Panc1 (cell line): ENCODE results near the gene APOM. TPM values are rescaled to one million over a fixed set of nuclear protein-coding genes. Genes with fewer than 3 reads are reported as not detected.

Experiments
- ATAC-seq: fragments of 200-7000 bp; cut with Tn5 transposase; 2 replicates; pipeline ENCODE4 v1.9.1; 2020; ENCODE audit warnings: mild to moderate bottlenecking, moderate library complexity
- BruUV-seq: library from RNA; stranded (reverse); fragments of 400-500 nt; replicated peaks from 2 replicates; lab custom pipeline; 2021; lab: Mats Ljungman, UMichigan
- CTCF ChIA-PET: fragments of 300-600 bp; sonication (Branson Sonifier 250); formaldehyde crosslinking; loops from one replicate; lab custom pipeline; 2022; ENCODE audit warnings: antibody characterized with exemption; lab: Charles Lee
- POLR2A ChIA-PET: fragments of 300-600 bp; sonication (Branson Sonifier 250); formaldehyde crosslinking; loops from one replicate; lab custom pipeline; 2022; ENCODE audit warnings: antibody characterized with exemption; lab: Charles Lee
- DNase-seq: peaks from one replicate; pipeline ENCODE4 v3.0.0-alpha.2; 2010; ENCODE audit warnings: low read depth, low spot score
- H3K27ac ChIP-seq: 2 replicates; pipeline ENCODE4 v1.5.1; 2011; ENCODE audit warnings: mild to moderate bottlenecking, low read length, inconsistent platforms
- H3K27me3 ChIP-seq: fragments of 200-500 bp; sonication (Bioruptor generic); 2 replicates; pipeline ENCODE4 v1.6.0; 2014; ENCODE audit warnings: low read length, inconsistent platforms; ENCODE audit not compliant: control insufficient read depth, insufficient read depth
- H3K36me3 ChIP-seq: fragments of 200-500 bp; sonication (Bioruptor generic); 2 replicates; pipeline ENCODE4 v1.5.1; 2014; ENCODE audit warnings: inconsistent platforms, mild to moderate bottlenecking, low read length, moderate library complexity; ENCODE audit not compliant: control insufficient read depth, insufficient read depth
- H3K4me1 ChIP-seq: 2 replicates; pipeline ENCODE4 v1.5.1; 2011; ENCODE audit warnings: inconsistent platforms, mild to moderate bottlenecking, low read length, moderate library complexity; ENCODE audit not compliant: control insufficient read depth, insufficient read depth
- H3K4me3 ChIP-seq, 2 experiments: 2 replicates each; pipeline ENCODE4 v1.5.1; 2011 to 2012; ENCODE audit warnings: low read depth in 2 of 2, low read length in 2 of 2, mild to moderate bottlenecking in 2 of 2, inconsistent platforms in 1 of 2, moderate library complexity in 1 of 2
- H3K9me3 ChIP-seq: fragments of 200-500 bp; sonication (Bioruptor generic); 2 replicates; pipeline ENCODE4 v1.5.1; 2014; ENCODE audit warnings: low read depth, mild to moderate bottlenecking, inconsistent platforms, low read length, moderate library complexity; ENCODE audit not compliant: control insufficient read depth, insufficient read depth
- POLR2AphosphoS5 ChIP-seq: IDR thresholded peaks from 2 replicates; pipeline ENCODE4 v1.6.1; 2012; ENCODE audit warnings: mild to moderate bottlenecking, low read depth, low read length, moderate library complexity
- SIN3A ChIP-seq: IDR thresholded peaks from 2 replicates; pipeline ENCODE4 v1.6.1; 2012; ENCODE audit warnings: low read depth, mild to moderate bottlenecking, low read length, moderate library complexity, borderline replicate concordance; ENCODE audit not compliant: insufficient read depth
- TCF7L2 ChIP-seq: IDR thresholded peaks from 2 replicates; pipeline ENCODE4 v1.6.1; 2011; ENCODE audit warnings: mild to moderate bottlenecking, low read depth, low read length, inconsistent platforms
- in situ Hi-C: cut with HindIII; loops from 2 replicates; pipeline ENCODE4 v1.10.0; 2016; ENCODE audit warnings: low sequenced_read_pairs, low pct_unique_long_range_greater_than_20kb
- intact Hi-C: fragments of 100-400 bp; cut with micrococcal nuclease; formaldehyde crosslinking; loops from one replicate; pipeline ENCODE4 v1.10.0; 2022; ENCODE audit not compliant: unreplicated experiment
- total RNA-seq: library from RNA; stranded (reverse); gene quantifications from one replicate; pipeline ENCODE4 v1.2.1, GENCODE V29; 2021; ENCODE audit not compliant: unreplicated experiment
- TF ChIP-seq, protein P1 (sequence below), 2 experiments: IDR thresholded peaks; 2 replicates each; pipeline ENCODE4 v1.6.1; 2011 to 2012; ENCODE audit warnings: low read depth in 2 of 2, control low read depth in 1 of 2, low read length in 1 of 2, mild to moderate bottlenecking in 1 of 2, moderate library complexity in 1 of 2; ENCODE audit not compliant: insufficient read depth in 1 of 2
- TF ChIP-seq, protein P2 (sequence below): fragments of 450-650 bp; IDR thresholded peaks from 2 replicates; pipeline ENCODE4 v1.5.1; 2017; ENCODE audit warnings: mild to moderate bottlenecking

Gene APOM
- total RNA-seq, 1 experiment from 2014 or later, result 1.8 TPM

DNA sequence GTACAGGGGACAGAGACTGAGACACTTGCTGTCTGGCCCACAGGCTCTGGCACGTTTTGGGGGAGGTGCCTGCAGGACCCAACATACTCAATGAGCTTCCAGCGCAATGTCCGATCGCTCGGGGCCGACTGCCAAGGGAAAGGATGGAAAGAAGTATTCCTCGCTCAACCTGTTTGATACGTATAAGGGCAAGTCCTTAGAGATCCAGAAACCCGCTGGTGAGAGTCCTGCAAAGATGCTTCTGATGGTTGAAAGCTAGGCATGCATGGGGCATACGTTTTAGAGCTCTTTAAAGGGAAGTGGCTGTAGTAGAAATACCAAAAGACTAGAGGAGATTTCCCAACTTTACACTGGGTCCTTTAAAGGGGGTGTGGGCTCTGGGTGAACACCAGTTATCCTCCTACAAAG is 33.0 kb upstream of the APOM start:
- POLR2A ChIA-PET, result no interaction called here
- Histone ChIP-seq H3K9me3 (no peaks in the 10 kb centered on the region), H3K27ac (peak overlapping the region; percentile 100), H3K36me3 (peaks cover 40% of the 10 kb centered on the region), H3K4me1 (peaks cover 12% of the 10 kb centered on the region), H3K4me3 (peak overlapping the region; percentile 83 to 84), H3K27me3 (no peaks in the 10 kb centered on the region)
- ATAC-seq (no peak), DNase-seq (no peak)
- intact Hi-C loops (no loop called here), in situ Hi-C loops (no loop called here)
- TF ChIP-seq POLR2AphosphoS5, result peak; percentile 14; the same call in 1 of the 2 replicates
- TF ChIP-seq SIN3A, result no peak
- TF ChIP-seq TCF7L2, result no peak
- BruUV-seq, result no TSS peak
- CTCF ChIA-PET, result no interaction called here

DNA sequence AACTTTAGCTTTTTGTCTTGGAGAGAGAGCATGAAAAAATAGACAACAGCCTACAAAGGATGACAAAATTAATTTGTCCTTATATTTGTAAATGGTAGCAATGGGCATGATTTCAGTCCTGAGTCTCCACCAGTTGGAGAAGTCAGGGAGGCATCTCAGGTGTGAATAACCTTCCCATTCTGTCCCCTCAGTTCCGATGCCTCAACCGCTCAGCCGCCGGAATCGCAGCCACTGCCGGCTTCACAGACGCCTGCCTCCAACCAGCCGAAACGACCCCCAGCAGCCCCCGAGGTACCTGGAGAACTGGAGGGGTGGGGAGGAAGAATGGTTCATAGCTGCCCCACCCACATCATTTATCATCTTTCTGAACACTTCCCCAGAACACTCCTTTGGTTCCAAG is 31.6 kb upstream of the APOM start:
- intact Hi-C loops, result no loop called here
- TF ChIP-seq POLR2AphosphoS5, result no peak
- TF ChIP-seq, protein P1, sequence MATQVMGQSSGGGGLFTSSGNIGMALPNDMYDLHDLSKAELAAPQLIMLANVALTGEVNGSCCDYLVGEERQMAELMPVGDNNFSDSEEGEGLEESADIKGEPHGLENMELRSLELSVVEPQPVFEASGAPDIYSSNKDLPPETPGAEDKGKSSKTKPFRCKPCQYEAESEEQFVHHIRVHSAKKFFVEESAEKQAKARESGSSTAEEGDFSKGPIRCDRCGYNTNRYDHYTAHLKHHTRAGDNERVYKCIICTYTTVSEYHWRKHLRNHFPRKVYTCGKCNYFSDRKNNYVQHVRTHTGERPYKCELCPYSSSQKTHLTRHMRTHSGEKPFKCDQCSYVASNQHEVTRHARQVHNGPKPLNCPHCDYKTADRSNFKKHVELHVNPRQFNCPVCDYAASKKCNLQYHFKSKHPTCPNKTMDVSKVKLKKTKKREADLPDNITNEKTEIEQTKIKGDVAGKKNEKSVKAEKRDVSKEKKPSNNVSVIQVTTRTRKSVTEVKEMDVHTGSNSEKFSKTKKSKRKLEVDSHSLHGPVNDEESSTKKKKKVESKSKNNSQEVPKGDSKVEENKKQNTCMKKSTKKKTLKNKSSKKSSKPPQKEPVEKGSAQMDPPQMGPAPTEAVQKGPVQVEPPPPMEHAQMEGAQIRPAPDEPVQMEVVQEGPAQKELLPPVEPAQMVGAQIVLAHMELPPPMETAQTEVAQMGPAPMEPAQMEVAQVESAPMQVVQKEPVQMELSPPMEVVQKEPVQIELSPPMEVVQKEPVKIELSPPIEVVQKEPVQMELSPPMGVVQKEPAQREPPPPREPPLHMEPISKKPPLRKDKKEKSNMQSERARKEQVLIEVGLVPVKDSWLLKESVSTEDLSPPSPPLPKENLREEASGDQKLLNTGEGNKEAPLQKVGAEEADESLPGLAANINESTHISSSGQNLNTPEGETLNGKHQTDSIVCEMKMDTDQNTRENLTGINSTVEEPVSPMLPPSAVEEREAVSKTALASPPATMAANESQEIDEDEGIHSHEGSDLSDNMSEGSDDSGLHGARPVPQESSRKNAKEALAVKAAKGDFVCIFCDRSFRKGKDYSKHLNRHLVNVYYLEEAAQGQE (IDR thresholded peaks at IDR 0.05; ENCODE audit: insufficient read depth in 1 of 2, low read depth in 2 of 2, low read length in 1 of 2), result no peak
- TF ChIP-seq, protein P2, sequence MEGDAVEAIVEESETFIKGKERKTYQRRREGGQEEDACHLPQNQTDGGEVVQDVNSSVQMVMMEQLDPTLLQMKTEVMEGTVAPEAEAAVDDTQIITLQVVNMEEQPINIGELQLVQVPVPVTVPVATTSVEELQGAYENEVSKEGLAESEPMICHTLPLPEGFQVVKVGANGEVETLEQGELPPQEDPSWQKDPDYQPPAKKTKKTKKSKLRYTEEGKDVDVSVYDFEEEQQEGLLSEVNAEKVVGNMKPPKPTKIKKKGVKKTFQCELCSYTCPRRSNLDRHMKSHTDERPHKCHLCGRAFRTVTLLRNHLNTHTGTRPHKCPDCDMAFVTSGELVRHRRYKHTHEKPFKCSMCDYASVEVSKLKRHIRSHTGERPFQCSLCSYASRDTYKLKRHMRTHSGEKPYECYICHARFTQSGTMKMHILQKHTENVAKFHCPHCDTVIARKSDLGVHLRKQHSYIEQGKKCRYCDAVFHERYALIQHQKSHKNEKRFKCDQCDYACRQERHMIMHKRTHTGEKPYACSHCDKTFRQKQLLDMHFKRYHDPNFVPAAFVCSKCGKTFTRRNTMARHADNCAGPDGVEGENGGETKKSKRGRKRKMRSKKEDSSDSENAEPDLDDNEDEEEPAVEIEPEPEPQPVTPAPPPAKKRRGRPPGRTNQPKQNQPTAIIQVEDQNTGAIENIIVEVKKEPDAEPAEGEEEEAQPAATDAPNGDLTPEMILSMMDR, result no peak
- no peak for TF ChIP-seq TCF7L2
- TF ChIP-seq SIN3A, result no peak
- in situ Hi-C loops, result no loop called here
- no TSS peak for BruUV-seq
- Histone ChIP-seq H3K36me3 (peaks cover 44% of the 10 kb centered on the region), H3K4me3 (no peak overlapping the region), H3K27me3 (no peaks in the 10 kb centered on the region), H3K9me3 (no peaks in the 10 kb centered on the region), H3K4me1 (peaks cover 12% of the 10 kb centered on the region), H3K27ac (no peak overlapping the region)
- DNase-seq, result no peak
- no peak for ATAC-seq
- ChIA-PET POLR2A (interaction anchor here (0.8 kb wide), 1 partner anchor 50 kb away, joined by 3 read pairs; no protein-coding TSS in a partner anchor), CTCF (no interaction called here)

DNA sequence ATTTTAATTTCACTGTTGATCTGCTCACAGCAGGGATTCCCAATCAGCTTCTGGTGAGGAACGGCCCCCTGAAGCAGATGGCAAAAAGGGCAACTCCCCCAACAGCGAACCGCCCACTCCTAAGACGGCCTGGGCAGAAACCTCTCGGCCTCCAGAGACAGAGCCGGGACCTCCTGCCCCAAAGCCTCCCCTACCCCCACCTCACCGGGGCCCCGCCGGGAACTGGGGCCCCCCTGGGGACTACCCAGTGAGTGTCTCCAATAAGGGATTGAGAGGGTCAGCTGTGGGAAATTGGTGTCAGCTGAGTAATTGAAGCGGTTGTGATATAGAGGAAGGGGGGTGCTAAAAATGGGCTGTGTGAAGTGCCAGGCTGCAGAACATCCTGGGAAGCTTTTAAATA is 28.7 kb upstream of the APOM start:
- CTCF ChIA-PET, result no interaction called here
- in situ Hi-C loops, result no loop called here
- no TSS peak for BruUV-seq
- no peak overlapping the region for H3K4me3 ChIP-seq
- POLR2A ChIA-PET, result no interaction called here
- H3K4me1 ChIP-seq, result peaks cover 11% of the 10 kb centered on the region
- H3K27me3 ChIP-seq, result no peaks in the 10 kb centered on the region
- H3K27ac ChIP-seq, result no peak overlapping the region
- peaks cover 51% of the 10 kb centered on the region for H3K36me3 ChIP-seq
- intact Hi-C loops, result no loop called here
- ATAC-seq (no peak), DNase-seq (no peak)
- no peaks in the 10 kb centered on the region for H3K9me3 ChIP-seq
- TF ChIP-seq POLR2AphosphoS5 (no peak), TCF7L2 (no peak), SIN3A (no peak)
- TF ChIP-seq, protein P1 (IDR thresholded peaks at IDR 0.05; ENCODE audit: insufficient read depth in 1 of 2, low read depth in 2 of 2, low read length in 1 of 2), result no peak
- TF ChIP-seq, protein P2, result no peak
